NT2/D1 (cell line): ENCODE measurements around the gene GPAT2.
"Not testable (repeated sequence)": the region's sequence is repeated elsewhere in the genome, so short reads cannot be mapped to it uniquely, and the experiment has no call there.

Experiments
- DNase-seq: peaks from one replicate; pipeline ENCODE4 v3.0.0-alpha.2; 2011; ENCODE audit warnings: low read depth, low spot score
- H3K27me3 ChIP-seq: 2 replicates; pipeline ENCODE4 v1.6.0; 2011; ENCODE audit warnings: mild to moderate bottlenecking; ENCODE audit not compliant: insufficient read length, insufficient read depth
- H3K36me3 ChIP-seq: 2 replicates; pipeline ENCODE4 v1.6.1; 2011; ENCODE audit warnings: mild to moderate bottlenecking, low read length, mixed read lengths; ENCODE audit not compliant: insufficient read depth, insufficient read length
- H3K4me1 ChIP-seq: 2 replicates; pipeline ENCODE4 v1.5.1; 2011; ENCODE audit not compliant: insufficient read depth, insufficient read length
- H3K4me3 ChIP-seq: 2 replicates; pipeline ENCODE4 v1.5.1; 2011; ENCODE audit warnings: low read depth; ENCODE audit not compliant: insufficient read length
- H3K9ac ChIP-seq: 2 replicates; pipeline ENCODE4 v1.6.0; 2011; ENCODE audit warnings: low read depth; ENCODE audit not compliant: insufficient read length
- H3K9me3 ChIP-seq: 2 replicates; pipeline ENCODE4 v1.5.1; 2011; ENCODE audit warnings: mild to moderate bottlenecking, low read length; ENCODE audit not compliant: insufficient read depth
- SUZ12 ChIP-seq: IDR thresholded peaks from 2 replicates; pipeline ENCODE4 v1.6.1; 2011; ENCODE audit not compliant: insufficient read length, insufficient read depth; ENCODE audit errors: extremely low read depth
- YY1 ChIP-seq: IDR thresholded peaks from 2 replicates; pipeline ENCODE4 v1.6.1; 2011; ENCODE audit not compliant: insufficient read length, insufficient read depth
- ZNF274 ChIP-seq: IDR thresholded peaks from 2 replicates; pipeline ENCODE4 v1.6.1; 2011; ENCODE audit warnings: mild to moderate bottlenecking, low read depth, low read length

GPAT2 gene

DNA sequence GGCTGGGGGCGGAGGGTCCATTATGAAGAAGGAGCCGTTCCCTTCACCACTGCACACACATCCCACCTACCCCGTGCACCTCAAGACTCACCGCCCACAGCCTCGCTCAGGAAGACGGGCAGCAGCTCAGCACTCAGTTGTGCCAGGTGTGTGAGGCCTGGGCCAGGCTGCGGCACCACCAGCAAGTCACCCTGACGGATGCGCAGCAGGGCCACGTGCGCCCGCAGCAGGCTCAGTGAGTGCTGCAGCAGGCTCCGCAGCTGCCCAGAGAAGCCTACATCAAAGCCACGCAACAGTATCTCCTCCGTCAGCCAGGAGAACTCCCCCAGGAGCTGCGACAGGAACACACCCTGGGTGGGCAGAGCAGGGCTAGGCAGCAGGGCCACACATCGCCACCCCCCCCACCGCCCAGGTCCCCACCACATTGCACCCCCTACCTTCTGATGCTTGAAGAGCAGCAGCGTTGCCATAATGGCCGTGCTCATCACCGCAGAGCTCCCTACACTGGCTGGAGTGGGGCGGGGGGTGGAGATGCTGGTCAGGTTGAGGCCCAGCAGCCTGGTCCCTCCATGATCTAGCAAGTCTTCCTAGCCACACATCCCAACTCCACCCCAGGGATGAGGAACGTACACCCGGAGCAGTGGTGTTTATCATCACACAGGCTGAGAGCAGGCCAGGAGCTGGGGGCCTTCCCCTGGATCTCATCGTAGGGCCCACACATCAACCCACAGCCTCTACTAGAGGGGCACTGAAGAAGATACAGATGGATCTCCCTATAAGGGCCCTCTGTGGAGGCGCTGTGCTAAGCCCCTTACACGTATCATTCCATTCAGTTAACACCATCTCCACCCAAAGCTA, 10.2 kb downstream of the GPAT2 start:
- H3K36me3 ChIP-seq: no peaks in the 10 kb centered on the region
- H3K9me3 ChIP-seq: no peaks in the 10 kb centered on the region
- TF ChIP-seq YY1 (no peak), ZNF274 (no peak), SUZ12 (no peak)
- H3K27me3 ChIP-seq: no peaks in the 10 kb centered on the region
- no peak for DNase-seq
- H3K9ac ChIP-seq: no peak overlapping the region
- H3K4me1 ChIP-seq: peaks cover 2% of the 10 kb centered on the region
- no peak overlapping the region for H3K4me3 ChIP-seq

DNA sequence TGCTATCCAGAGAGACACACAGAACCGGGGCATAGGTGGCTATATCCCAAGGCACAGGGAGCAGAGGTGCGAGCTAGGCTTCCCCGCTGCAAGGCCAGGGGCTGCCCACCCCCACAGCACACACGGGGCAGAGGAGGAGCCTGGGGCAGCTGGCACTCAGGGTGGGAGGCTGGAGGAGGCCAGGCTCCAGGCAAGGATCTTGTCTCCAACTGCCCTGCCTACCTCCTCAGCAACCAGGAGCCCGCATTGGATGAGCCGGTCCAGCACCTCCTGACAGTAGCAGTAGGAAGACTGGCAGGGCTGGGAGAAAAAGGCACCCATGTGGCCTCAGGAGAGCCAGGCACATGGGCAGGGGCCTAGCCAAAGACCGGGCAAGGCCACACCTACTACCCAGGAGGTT, 11.0 kb downstream of the GPAT2 start:
- not testable (repeated sequence) for H3K9ac ChIP-seq, H3K9me3 ChIP-seq, H3K4me3 ChIP-seq, DNase-seq, H3K4me1 ChIP-seq, H3K36me3 ChIP-seq, H3K27me3 ChIP-seq

DNA sequence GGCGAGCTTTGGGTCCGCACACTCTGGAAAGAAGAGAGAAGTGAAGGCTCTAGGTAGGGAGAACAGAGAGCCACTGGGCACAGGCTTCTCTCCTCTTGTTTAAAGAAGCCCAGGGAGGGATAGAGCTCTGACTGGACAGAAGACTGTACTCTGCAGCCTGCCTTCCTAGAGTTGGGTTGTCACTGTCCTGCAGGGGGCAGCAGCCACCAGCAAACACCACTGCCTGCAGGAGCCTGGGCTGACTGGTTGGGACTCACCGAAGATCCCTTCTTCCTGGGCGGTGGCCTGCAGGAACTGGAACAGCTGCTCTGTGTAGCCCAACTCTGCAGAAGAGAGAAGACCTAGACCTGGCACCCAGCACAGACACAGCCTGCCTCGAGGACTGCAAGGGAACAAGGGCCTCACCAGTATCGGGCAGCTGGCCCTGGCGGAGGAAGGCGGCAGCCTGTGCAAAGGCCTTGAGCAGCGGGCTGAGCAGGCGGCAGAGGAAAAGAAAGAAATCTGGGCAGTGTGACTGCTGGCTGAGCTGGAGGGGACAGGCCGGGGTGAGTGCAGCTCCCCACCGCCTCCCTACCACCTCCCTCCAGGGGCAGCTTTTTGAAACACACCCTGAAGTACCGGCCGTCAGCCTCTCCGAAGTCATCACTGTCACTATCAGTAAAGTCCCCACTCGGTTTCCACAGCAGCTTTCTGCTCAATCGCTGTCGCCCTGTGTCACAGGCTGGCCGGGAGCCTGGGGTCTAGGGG, 11.8 kb downstream of the GPAT2 start:
- not testable (repeated sequence) for H3K36me3 ChIP-seq, H3K27me3 ChIP-seq, H3K4me1 ChIP-seq, H3K9me3 ChIP-seq, H3K4me3 ChIP-seq
- H3K9ac ChIP-seq: peak overlapping the region; percentile 17
- peak; percentile 66 for DNase-seq

DNA sequence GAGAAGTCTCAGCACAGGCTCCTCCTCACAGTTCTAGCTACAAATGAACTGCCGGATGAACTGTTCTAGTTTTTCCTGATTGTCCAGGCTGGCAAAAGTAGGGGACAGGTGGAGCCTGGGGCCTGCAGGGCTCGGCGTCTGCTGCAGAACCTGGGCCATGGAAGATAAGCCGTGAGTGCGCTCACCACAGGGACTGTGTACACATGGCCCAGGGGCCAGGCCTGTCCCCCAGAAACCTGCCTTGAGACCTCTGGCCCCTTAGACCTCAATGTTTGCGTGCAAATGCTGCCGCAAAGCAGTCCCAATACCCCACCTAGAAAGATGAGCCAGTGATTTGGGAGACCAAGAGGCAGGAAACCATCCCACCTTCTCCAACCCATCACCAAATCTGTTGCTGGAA, 12.6 kb downstream of the GPAT2 start:
- H3K36me3 ChIP-seq, DNase-seq, H3K9ac ChIP-seq, H3K4me1 ChIP-seq, H3K4me3 ChIP-seq, H3K27me3 ChIP-seq, H3K9me3 ChIP-seq: not testable (repeated sequence)

DNA sequence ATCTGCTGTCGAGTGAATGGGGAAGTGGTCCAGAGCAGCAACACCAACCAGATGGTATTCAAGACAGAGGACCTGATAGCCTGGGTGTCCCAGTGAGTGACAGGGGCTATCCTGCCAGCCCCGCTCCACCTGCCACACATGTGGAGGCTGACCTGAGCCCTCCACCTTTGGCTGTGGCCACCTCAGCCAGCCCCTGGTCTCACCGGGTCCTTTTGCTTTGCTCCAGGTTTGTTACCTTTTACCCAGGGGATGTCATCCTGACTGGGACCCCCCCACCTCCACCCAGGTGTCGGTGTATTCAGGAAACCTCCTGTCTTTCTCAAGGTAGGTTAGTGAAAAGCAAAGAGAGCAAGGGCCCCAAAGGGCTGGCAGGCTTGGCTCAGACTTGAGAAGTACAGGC, 13.6 kb downstream of the GPAT2 start:
- not testable (repeated sequence) for DNase-seq, H3K27me3 ChIP-seq

DNA sequence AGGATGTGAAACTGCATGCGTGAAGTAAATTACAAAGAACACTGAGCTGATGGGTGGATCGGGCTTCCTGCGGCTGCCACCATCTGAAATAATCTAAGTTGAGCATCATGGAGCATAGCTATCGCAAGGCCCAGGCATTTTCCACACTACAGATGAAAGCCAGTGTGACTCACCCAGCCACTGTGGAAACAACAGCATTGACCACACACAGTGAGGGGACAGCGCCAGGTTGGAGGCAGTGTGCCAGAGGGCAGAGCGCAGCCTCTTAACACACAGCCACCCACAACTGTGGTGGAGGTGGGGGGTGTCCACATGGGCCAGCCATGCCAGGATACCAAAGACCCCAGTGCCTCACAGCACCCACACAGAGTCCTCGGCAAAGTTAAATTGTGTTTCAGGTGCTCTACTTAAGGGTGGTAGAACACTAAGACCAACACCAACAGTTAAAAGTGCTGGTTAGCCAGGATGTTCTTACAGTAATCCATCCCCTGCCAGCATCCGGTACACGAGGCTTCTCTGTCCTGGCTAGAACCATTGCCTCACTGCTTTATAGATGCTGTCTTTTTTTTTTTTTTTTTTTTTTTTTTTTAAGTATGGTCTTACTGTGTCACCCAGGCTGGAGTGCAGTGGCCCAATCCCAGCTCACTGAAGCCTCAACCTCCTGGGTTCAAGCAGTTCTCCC, 14.7 kb downstream of the GPAT2 start:
- H3K27me3 ChIP-seq, DNase-seq, H3K9ac ChIP-seq, H3K4me3 ChIP-seq, H3K4me1 ChIP-seq, H3K9me3 ChIP-seq, H3K36me3 ChIP-seq: not testable (repeated sequence)

More for the DNA sequence above, 13.6 kb downstream of the GPAT2 start:
- H3K4me1 ChIP-seq, H3K36me3 ChIP-seq, H3K9ac ChIP-seq, H3K9me3 ChIP-seq, H3K4me3 ChIP-seq: not testable (repeated sequence)

DNA sequence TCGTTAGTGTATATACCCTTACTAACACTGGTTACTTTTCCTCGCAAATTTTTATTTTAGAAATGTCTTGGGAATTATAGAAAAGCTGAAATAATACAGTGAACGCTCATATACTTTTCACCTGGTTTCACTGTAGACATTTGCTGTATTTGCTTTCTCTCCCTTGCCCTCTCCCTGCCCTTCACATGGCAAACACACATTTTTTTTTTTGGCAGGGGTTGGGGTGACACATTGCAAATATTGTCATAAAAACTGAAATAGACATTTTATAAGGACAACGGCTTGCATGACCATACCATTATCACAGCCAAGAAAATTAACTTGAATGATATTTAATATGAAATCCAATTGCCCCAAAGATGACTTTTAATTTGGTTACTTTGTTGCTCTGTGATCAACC, 18.4 kb downstream of the GPAT2 start:
- DNase-seq, H3K4me3 ChIP-seq, H3K9ac ChIP-seq, H3K9me3 ChIP-seq, H3K27me3 ChIP-seq, H3K36me3 ChIP-seq, H3K4me1 ChIP-seq: not testable (repeated sequence)

DNA sequence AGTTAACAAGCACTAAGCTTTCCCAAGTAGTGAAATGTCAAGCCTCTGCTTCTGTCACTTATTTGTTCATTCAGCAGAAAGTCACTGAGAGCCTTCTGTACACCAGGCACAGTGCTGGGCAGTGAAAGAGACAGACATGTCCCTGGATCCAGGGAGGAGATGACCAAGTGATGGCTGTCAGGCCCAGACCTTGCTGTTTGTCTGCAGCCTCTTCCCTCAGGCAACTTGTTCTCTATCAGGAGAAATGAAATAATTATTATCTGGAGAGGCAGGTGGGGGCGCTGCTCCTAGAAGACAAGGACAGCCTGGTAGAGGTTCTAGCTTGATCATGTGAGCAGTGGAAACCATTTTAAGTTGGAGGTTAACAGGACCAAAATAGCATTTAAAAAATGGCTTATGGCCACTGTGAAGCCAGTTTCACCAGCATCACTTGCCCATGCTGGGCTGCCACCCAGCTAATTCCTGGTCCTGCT, 21.9 kb downstream of the GPAT2 start:
- DNase-seq, H3K4me1 ChIP-seq, H3K4me3 ChIP-seq, H3K9ac ChIP-seq, H3K36me3 ChIP-seq, H3K27me3 ChIP-seq, H3K9me3 ChIP-seq: not testable (repeated sequence)

DNA sequence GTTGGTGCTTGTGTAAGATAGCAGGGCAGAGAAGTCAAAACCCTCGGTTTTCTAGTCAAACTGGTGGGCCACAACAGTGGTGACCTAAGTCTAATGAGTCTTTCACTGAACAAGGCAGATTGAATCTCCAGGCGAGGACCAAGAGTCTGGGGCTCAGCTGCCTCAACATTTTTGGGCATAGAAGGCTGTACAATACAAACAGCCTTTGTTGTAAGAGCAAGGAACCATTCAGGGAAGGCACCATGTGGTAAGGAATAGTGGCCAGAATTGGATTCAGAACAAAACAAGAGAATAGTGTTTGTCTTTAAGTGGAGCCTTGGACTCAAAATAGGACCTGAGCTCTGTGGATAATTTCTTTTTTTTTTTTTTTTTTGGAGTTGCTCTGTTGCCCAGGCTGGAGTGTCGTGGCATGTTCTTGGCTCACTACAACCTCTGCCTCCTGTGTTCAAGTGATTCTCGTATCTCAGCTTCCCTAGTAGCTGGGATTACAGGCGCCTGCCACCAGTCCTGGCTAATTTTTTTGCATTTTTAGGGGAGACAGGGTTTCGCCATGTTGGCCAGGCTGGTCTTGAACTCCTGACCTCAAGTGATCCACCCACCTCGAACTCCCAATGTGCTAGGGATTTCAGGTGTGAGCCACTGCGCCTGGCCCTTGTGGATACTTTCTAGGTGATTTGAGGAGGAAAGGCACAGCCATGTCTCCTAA, 22.5 kb downstream of the GPAT2 start:
- H3K4me3 ChIP-seq, H3K36me3 ChIP-seq, H3K4me1 ChIP-seq, H3K27me3 ChIP-seq, H3K9me3 ChIP-seq, DNase-seq, H3K9ac ChIP-seq: not testable (repeated sequence)

DNA sequence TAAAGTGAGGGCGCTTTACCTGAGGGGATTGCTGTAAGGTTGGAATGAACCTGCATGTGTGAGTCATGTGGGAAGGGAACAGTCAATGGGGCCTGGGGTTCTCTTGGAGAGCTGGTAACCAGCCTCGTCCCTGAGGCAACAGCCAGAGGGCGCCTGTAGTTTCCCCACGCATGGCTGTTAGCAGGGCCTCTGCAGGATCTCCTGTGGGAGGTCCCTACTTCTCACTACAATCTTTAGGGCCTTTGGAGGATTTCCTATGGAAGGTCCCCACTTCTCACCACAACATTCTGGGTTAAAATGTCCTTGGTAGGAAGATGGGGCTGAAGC, 23.6 kb downstream of the GPAT2 start:
- H3K9ac ChIP-seq, H3K4me1 ChIP-seq, H3K9me3 ChIP-seq, H3K27me3 ChIP-seq, DNase-seq, H3K4me3 ChIP-seq, H3K36me3 ChIP-seq: not testable (repeated sequence)
